Measurements from ENCODE around the gene TLX1.

The TLX1 gene

DNA sequence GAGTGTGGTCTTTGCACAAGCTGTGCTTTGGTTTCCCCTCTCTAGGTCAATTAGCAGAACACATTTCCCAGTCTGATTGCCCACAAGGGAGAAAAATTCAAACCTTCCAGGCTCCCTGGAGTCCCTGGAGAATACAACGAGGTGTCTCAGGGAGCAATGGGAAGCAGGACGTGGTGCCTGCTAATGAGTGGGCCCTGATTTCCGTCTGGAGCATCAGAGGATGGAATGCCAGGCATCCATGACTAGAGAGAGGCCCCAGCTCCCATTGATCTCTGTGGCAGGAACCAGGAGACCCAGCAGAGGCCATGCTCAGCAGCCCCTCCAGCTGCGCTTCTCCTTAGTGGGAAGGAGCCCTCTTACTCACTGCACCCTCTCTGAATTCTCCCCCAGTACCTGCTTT lies 33.2 kb upstream of the TLX1 start:
- no peak overlapping the region for H3K27ac Mint-ChIP-seq
- ATAC-seq (replicated peaks): no peak
- H3K4me3 Mint-ChIP-seq: no peak overlapping the region
- no peaks in the 10 kb centered on the region for H3K9me3 Mint-ChIP-seq
- peaks cover 0 to 3% of the 10 kb centered on the region in 2 donors for H3K4me1 Mint-ChIP-seq (ENCODE audit: low read depth in 2 of 2)
- H3K36me3 Mint-ChIP-seq (ENCODE audit: insufficient read depth): no peaks in the 10 kb centered on the region
- H3K27me3 Mint-ChIP-seq: peaks cover 62 to 92% of the 10 kb centered on the region in 2 donors
- DNase-seq: no peak

GRCh38 chr10:101099901-101100300 lies 31.2 kb upstream of the TLX1 start:
- DNase-seq: no peak
- no peak for ATAC-seq (replicated peaks)
- no peak overlapping the region for H3K27ac Mint-ChIP-seq
- H3K9me3 Mint-ChIP-seq: no peaks in the 10 kb centered on the region
- H3K27me3 Mint-ChIP-seq: peaks cover 59 to 92% of the 10 kb centered on the region in 2 donors
- H3K36me3 Mint-ChIP-seq (ENCODE audit: insufficient read depth): no peaks in the 10 kb centered on the region
- H3K4me3 Mint-ChIP-seq: no peak overlapping the region
- H3K4me1 Mint-ChIP-seq (ENCODE audit: low read depth in 2 of 2): peaks cover 0 to 3% of the 10 kb centered on the region in 2 donors

DNA sequence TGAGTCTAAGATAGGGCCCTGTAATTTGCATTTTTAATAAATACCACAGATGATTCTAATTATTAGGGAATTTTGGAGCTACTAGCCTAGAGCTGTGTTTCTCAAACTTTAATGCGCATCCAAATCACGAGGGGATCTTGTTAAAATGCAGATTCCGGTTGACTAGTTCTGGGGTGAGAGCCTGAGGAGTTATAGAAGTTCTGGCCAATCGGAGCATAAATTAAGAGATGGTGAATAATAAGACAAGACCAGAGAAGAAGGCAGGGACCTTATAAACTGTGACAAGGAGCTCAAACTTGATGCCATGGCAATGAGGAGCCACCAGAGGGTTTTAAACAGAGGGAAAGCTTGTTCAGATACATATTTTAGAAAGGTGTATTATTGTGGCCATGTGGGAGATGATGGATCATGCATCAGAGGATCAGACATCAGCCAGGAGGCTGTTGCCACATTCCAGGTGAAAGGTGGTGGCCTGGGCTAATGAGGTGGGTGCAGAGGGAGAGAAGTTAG lies 29.7 kb upstream of the TLX1 start:
- no peak overlapping the region for H3K27ac Mint-ChIP-seq
- no peaks in the 10 kb centered on the region for H3K4me1 Mint-ChIP-seq (ENCODE audit: low read depth in 2 of 2)
- H3K27me3 Mint-ChIP-seq: peaks cover 54 to 88% of the 10 kb centered on the region in 2 donors
- H3K4me3 Mint-ChIP-seq: no peak overlapping the region
- H3K9me3 Mint-ChIP-seq: no peaks in the 10 kb centered on the region
- no peaks in the 10 kb centered on the region for H3K36me3 Mint-ChIP-seq (ENCODE audit: insufficient read depth)
- no peak for DNase-seq
- ATAC-seq (replicated peaks): no peak

GRCh38 chr10:101103430-101103829 lies 27.7 kb upstream of the TLX1 start:
- ATAC-seq (replicated peaks) (no peak), DNase-seq (no peak)
- Mint-ChIP-seq H3K4me1 (ENCODE audit: low read depth in 2 of 2) (no peaks in the 10 kb centered on the region), H3K27ac (no peak overlapping the region), H3K9me3 (no peaks in the 10 kb centered on the region), H3K36me3 (ENCODE audit: insufficient read depth) (no peaks in the 10 kb centered on the region), H3K4me3 (no peak overlapping the region), H3K27me3 (peaks cover 57 to 90% of the 10 kb centered on the region in 2 donors)

DNA sequence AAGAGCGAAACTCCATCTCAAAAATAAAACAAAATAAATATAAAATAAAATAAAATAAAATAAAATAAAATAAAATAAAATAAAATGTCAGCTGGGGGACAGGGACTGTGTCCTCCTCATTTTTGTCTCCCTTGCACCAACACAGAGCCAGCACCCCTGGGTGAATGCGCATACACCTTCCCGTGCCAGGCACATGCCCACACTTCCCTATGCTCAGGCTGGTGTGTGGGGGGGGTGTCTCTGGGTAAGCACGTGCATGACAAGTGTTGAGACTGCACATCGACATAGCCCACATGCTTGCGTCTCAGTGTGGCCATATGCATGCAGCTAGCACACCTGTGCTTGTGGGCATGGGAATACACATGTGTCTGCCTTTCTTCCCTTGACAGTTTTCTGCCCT lies 24.7 kb upstream of the TLX1 start:
- no peak for DNase-seq
- Mint-ChIP-seq H3K27me3 (peaks cover 49 to 92% of the 10 kb centered on the region in 2 donors), H3K9me3 (no peaks in the 10 kb centered on the region), H3K27ac (no peak overlapping the region), H3K4me1 (ENCODE audit: low read depth in 2 of 2) (no peaks in the 10 kb centered on the region), H3K36me3 (ENCODE audit: insufficient read depth) (no peaks in the 10 kb centered on the region), H3K4me3 (no peak overlapping the region)
- no peak for ATAC-seq (replicated peaks)

DNA sequence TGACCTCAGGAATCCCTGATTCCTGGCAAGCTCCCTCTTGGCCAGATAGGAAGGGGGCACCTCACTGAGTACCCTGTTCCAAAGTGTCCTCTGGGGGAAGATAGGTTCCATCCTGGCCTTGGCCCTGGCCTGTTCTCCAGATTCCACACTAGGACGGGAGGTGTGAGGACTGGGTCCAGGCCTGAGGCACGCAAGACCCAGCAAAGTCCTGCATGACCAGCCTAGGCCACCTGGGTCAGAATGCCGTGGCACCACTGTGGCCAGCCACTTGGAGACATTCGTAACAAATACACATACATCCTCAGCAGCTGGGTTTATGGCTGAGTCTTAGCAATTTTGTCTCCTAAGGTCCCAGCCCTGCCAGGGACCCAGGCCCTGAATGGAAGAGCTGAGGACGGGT lies 23.3 kb upstream of the TLX1 start:
- DNase-seq: no peak
- Mint-ChIP-seq H3K36me3 (ENCODE audit: insufficient read depth) (no peaks in the 10 kb centered on the region), H3K4me1 (ENCODE audit: low read depth in 2 of 2) (no peaks in the 10 kb centered on the region), H3K27ac (no peak overlapping the region), H3K4me3 (no peak overlapping the region), H3K27me3 (peaks cover 42 to 92% of the 10 kb centered on the region in 2 donors), H3K9me3 (no peaks in the 10 kb centered on the region)
- ATAC-seq (replicated peaks): no peak

- Mint-ChIP-seq H3K4me3 (no peak overlapping the region), H3K9me3 (no peaks in the 10 kb centered on the region), H3K27ac (no peak overlapping the region), H3K27me3 (peaks cover 50 to 93% of the 10 kb centered on the region in 2 donors), H3K4me1 (ENCODE audit: low read depth in 2 of 2) (no peaks in the 10 kb centered on the region), H3K36me3 (ENCODE audit: insufficient read depth) (no peaks in the 10 kb centered on the region)
- no peak for ATAC-seq (replicated peaks)
- DNase-seq: no peak
Measured at GRCh38 chr10:101110856-101111523, 20.1 kb upstream of the TLX1 start.

DNA sequence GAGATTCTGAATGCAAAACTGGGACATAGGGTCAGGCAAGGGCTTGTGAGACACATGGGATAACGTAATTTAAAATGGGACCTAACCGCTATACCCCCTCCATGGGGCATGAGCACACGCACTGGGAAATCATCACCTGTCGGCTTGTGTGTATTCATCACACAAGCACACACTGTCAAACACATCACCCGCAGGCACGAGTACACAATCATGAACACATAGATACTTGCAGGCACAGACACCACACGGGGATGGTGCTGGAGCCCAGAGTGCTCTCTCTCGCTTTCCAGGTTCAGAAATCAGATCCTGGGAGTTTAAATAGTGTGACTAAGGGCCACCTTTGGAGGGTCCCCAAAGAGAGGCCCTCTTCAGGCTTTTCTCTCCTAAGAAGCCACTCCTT lies 19.6 kb upstream of the TLX1 start:
- DNase-seq (no peak), ATAC-seq (replicated peaks) (no peak)
- Mint-ChIP-seq H3K27me3 (peaks cover 55 to 93% of the 10 kb centered on the region in 2 donors), H3K27ac (no peak overlapping the region), H3K4me3 (no peak overlapping the region), H3K4me1 (ENCODE audit: low read depth in 2 of 2) (no peaks in the 10 kb centered on the region), H3K9me3 (no peaks in the 10 kb centered on the region), H3K36me3 (ENCODE audit: insufficient read depth) (no peaks in the 10 kb centered on the region)

GRCh38 chr10:101112799-101113594 lies 18.1 kb upstream of the TLX1 start:
- Mint-ChIP-seq H3K4me1 (ENCODE audit: low read depth in 2 of 2) (no peaks in the 10 kb centered on the region), H3K36me3 (ENCODE audit: insufficient read depth) (no peaks in the 10 kb centered on the region), H3K9me3 (no peaks in the 10 kb centered on the region), H3K27ac (peak overlapping the region in 1 of 2 donors; percentile 4), H3K27me3 (peaks cover 42 to 82% of the 10 kb centered on the region in 2 donors), H3K4me3 (no peak overlapping the region)
- DNase-seq (no peak), ATAC-seq (replicated peaks) (no peak)

GRCh38 chr10:101113890-101114403 lies 17.2 kb upstream of the TLX1 start:
- peaks cover 42 to 80% of the 10 kb centered on the region in 2 donors for H3K27me3 Mint-ChIP-seq
- no peak overlapping the region for H3K27ac Mint-ChIP-seq
- H3K4me1 Mint-ChIP-seq (ENCODE audit: low read depth in 2 of 2): no peaks in the 10 kb centered on the region
- H3K9me3 Mint-ChIP-seq: no peaks in the 10 kb centered on the region
- H3K36me3 Mint-ChIP-seq (ENCODE audit: insufficient read depth): no peaks in the 10 kb centered on the region
- no peak for DNase-seq
- ATAC-seq (replicated peaks): no peak
- no peak overlapping the region for H3K4me3 Mint-ChIP-seq

- Mint-ChIP-seq H3K9me3 (no peaks in the 10 kb centered on the region), H3K36me3 (ENCODE audit: insufficient read depth) (no peaks in the 10 kb centered on the region), H3K4me1 (ENCODE audit: low read depth in 2 of 2) (no peaks in the 10 kb centered on the region), H3K27ac (no peak overlapping the region), H3K27me3 (peaks cover 47 to 80% of the 10 kb centered on the region in 2 donors), H3K4me3 (no peak overlapping the region)
- no peak for ATAC-seq (replicated peaks)
- DNase-seq: no peak
Measured at GRCh38 chr10:101114646-101115045, 16.5 kb upstream of the TLX1 start.

GRCh38 chr10:101116754-101117153 lies 14.3 kb upstream of the TLX1 start:
- ATAC-seq (replicated peaks) (no peak), DNase-seq (no peak)
- H3K9me3 Mint-ChIP-seq: no peaks in the 10 kb centered on the region
- H3K4me1 Mint-ChIP-seq (ENCODE audit: low read depth in 2 of 2): peaks cover 12 to 13% of the 10 kb centered on the region in 2 donors
- no peaks in the 10 kb centered on the region for H3K36me3 Mint-ChIP-seq (ENCODE audit: insufficient read depth)
- H3K27ac Mint-ChIP-seq: no peak overlapping the region
- H3K4me3 Mint-ChIP-seq: no peak overlapping the region
- H3K27me3 Mint-ChIP-seq: peaks cover 45 to 72% of the 10 kb centered on the region in 2 donors

GRCh38 chr10:101118031-101118430 lies 13.1 kb upstream of the TLX1 start:
- DNase-seq: no peak
- peaks cover 3% of the 10 kb centered on the region for H3K36me3 Mint-ChIP-seq (ENCODE audit: insufficient read depth)
- peaks cover 20 to 21% of the 10 kb centered on the region in 2 donors for H3K4me1 Mint-ChIP-seq (ENCODE audit: low read depth in 2 of 2)
- H3K27ac Mint-ChIP-seq: no peak overlapping the region
- no peak for ATAC-seq (replicated peaks)
- H3K9me3 Mint-ChIP-seq: no peaks in the 10 kb centered on the region
- H3K27me3 Mint-ChIP-seq: peaks cover 50 to 72% of the 10 kb centered on the region in 2 donors
- no peak overlapping the region for H3K4me3 Mint-ChIP-seq

DNA sequence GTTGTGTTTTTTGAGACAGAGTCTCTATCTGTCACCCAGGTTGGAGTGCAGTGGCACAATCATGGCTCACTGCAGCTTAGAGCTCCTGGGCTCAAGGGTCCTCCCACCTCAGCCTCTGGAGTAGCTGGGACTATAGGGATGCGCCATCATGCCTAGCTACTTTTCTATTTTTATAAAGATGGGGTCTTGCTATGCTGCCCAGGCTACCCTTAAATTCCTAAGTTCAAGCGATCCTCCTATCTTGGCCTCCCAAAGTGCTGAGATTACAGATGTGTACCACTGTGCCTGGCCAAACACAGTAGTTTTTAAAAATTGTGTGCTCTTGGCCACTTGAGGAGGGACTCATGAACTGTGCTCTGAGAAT lies 10.6 kb upstream of the TLX1 start:
- ATAC-seq (replicated peaks): no peak
- no peaks in the 10 kb centered on the region for H3K9me3 Mint-ChIP-seq
- H3K4me1 Mint-ChIP-seq (ENCODE audit: low read depth in 2 of 2): peaks cover 26 to 27% of the 10 kb centered on the region in 2 donors
- H3K27me3 Mint-ChIP-seq: peaks cover 49 to 76% of the 10 kb centered on the region in 2 donors
- no peak for DNase-seq
- peaks cover 3% of the 10 kb centered on the region for H3K36me3 Mint-ChIP-seq (ENCODE audit: insufficient read depth)
- H3K27ac Mint-ChIP-seq: peak overlapping the region; percentile 87 to 93
- peak overlapping the region; percentile 95 to 100 for H3K4me3 Mint-ChIP-seq

All from effector memory CD8-positive, alpha-beta T cell (primary cell).